ENCODE measurements around the gene SLC25A13.

SLC25A13 gene

GRCh38 chr7:96314402-96315124 lies 7.3 kb downstream of the SLC25A13 start:
- Mint-ChIP-seq H3K4me3 (no peak overlapping the region), H3K9me3 (no peaks in the 10 kb centered on the region), H3K27ac (no peak overlapping the region), H3K4me1 (ENCODE audit: low read depth) (peaks cover 19% of the 10 kb centered on the region), H3K36me3 (ENCODE audit: low read depth) (peaks cover under 1% of the 10 kb centered on the region), H3K27me3 (ENCODE audit: low read depth) (no peaks in the 10 kb centered on the region)
- DNase-seq (ENCODE audit: low spot score) = no peak

DNA sequence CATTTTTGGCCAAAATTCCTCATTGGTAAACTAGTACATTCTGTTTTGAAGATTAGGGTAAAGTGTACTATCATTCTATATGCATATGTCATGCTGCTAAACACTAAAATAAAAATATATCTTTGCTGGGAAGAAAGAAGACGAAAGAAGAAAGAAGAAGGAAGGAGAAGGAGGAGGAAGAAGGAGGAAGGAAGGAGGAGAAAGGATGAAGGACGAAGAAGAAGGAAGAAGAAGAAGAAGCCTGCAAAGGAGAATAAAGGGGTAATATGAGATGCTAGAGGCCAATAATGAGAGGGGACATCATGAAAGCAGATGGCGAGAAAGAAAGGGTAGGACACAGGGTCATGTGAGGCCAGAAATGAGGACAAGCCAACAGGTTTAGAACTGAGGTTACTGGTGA lies 8.0 kb downstream of the SLC25A13 start:
- no peaks in the 10 kb centered on the region for H3K9me3 Mint-ChIP-seq
- H3K36me3 Mint-ChIP-seq (ENCODE audit: low read depth) = peaks cover 3% of the 10 kb centered on the region
- H3K4me1 Mint-ChIP-seq (ENCODE audit: low read depth) = peaks cover 25% of the 10 kb centered on the region
- no peak for DNase-seq (ENCODE audit: low spot score)
- H3K4me3 Mint-ChIP-seq = no peak overlapping the region
- no peak overlapping the region for H3K27ac Mint-ChIP-seq
- no peaks in the 10 kb centered on the region for H3K27me3 Mint-ChIP-seq (ENCODE audit: low read depth)

DNA sequence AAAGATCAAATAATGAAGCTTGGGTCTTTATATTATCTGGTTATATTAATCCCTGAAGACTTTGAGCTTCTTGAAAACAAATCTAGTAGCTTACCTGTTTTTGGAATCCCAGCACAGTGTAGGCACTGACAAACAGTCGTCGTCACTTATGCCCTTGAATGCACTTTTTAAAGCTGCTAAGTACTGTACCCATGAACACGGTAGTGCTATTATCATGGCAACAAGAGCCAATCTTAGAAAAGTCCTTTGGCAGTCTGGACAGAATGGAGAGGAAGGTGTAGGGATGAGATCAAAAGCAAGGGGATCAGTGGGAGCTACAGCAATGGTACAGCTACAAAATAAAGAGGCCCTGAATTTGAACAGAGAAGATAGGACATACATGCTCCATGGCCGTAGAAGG lies 9.4 kb downstream of the SLC25A13 start:
- Mint-ChIP-seq H3K27me3 (ENCODE audit: low read depth) (no peaks in the 10 kb centered on the region), H3K27ac (no peak overlapping the region), H3K4me1 (ENCODE audit: low read depth) (peaks cover 26% of the 10 kb centered on the region), H3K36me3 (ENCODE audit: low read depth) (peaks cover 8% of the 10 kb centered on the region), H3K4me3 (no peak overlapping the region), H3K9me3 (no peaks in the 10 kb centered on the region)
- no peak for DNase-seq (ENCODE audit: low spot score)

DNA sequence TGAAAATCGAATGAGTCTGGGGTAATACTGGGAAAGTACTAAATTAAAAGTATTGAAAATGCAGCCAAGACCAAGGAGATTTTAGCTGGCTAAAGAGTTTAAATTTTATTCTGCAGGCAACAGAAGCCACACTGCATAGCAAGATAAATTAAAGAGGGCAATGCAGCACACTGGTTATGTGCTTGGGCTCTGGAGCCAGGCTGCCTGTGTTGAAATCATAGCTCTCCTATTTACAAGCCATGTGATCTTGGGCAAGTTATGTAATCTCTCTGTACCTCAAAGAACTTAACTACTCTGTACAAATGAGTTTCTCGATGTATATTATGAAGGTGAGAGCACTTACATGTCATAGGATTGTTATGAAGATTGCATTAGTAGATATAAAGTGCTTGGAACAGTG lies 9.9 kb downstream of the SLC25A13 start:
- no peak overlapping the region for H3K4me3 Mint-ChIP-seq
- no peak for DNase-seq (ENCODE audit: low spot score)
- H3K36me3 Mint-ChIP-seq (ENCODE audit: low read depth) = peaks cover 8% of the 10 kb centered on the region
- H3K27ac Mint-ChIP-seq = no peak overlapping the region
- H3K9me3 Mint-ChIP-seq = no peaks in the 10 kb centered on the region
- H3K4me1 Mint-ChIP-seq (ENCODE audit: low read depth) = peaks cover 26% of the 10 kb centered on the region
- H3K27me3 Mint-ChIP-seq (ENCODE audit: low read depth) = no peaks in the 10 kb centered on the region

DNA sequence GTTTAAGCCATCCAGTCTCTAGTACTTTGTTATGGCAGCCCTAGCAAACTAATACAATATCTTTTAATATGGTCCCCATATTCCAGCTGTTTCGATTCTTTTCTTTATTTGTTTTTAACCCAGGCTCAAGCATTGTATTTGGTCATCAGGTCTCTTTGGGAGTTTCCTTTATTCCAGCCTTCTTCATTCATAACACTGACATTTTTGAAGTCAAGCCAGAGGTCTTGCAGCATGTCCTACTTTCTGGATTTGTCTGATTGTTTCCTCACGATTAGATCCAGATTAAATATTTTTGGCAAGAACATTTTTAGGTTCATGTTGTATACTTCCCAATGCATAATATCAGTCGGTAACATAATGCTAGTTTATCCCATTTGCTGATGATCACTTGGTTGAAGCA lies 11.8 kb downstream of the SLC25A13 start:
- H3K36me3 Mint-ChIP-seq (ENCODE audit: low read depth) = peaks cover 12% of the 10 kb centered on the region

DNA sequence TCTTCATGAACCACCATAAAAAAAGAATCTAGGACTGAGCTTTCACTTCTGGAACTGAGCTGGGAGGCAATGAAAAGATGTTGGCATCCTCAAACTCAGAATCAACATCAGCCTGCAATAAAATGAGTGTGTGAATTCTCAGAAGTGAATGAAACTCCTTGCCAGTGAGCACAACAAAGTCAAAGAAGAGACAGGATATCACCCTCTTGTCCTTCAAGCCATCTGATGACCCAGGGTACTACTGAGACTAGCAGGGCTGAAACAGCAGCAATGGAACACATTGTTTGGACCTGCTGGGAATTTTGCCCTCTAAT lies 13.0 kb downstream of the SLC25A13 start:
- H3K4me3 Mint-ChIP-seq = no peak overlapping the region
- peaks cover 41% of the 10 kb centered on the region for H3K4me1 Mint-ChIP-seq (ENCODE audit: low read depth)
- H3K27ac Mint-ChIP-seq = peak overlapping the region; percentile 14
- no peaks in the 10 kb centered on the region for H3K27me3 Mint-ChIP-seq (ENCODE audit: low read depth)
- peaks cover 12% of the 10 kb centered on the region for H3K36me3 Mint-ChIP-seq (ENCODE audit: low read depth)
- no peaks in the 10 kb centered on the region for H3K9me3 Mint-ChIP-seq
- no peak for DNase-seq (ENCODE audit: low spot score)

More for the DNA sequence above, 11.8 kb downstream of the SLC25A13 start:
- H3K9me3 Mint-ChIP-seq = no peaks in the 10 kb centered on the region
- H3K4me3 Mint-ChIP-seq = no peak overlapping the region
- DNase-seq (ENCODE audit: low spot score) = no peak
- H3K27ac Mint-ChIP-seq = no peak overlapping the region
- H3K27me3 Mint-ChIP-seq (ENCODE audit: low read depth) = no peaks in the 10 kb centered on the region
- H3K4me1 Mint-ChIP-seq (ENCODE audit: low read depth) = peaks cover 35% of the 10 kb centered on the region

GRCh38 chr7:96308253-96308949 lies 13.5 kb downstream of the SLC25A13 start:
- Mint-ChIP-seq H3K4me3 (peak overlapping the region; percentile 18), H3K27ac (peak overlapping the region; percentile 14)
- no peak for DNase-seq (ENCODE audit: low spot score)

DNA sequence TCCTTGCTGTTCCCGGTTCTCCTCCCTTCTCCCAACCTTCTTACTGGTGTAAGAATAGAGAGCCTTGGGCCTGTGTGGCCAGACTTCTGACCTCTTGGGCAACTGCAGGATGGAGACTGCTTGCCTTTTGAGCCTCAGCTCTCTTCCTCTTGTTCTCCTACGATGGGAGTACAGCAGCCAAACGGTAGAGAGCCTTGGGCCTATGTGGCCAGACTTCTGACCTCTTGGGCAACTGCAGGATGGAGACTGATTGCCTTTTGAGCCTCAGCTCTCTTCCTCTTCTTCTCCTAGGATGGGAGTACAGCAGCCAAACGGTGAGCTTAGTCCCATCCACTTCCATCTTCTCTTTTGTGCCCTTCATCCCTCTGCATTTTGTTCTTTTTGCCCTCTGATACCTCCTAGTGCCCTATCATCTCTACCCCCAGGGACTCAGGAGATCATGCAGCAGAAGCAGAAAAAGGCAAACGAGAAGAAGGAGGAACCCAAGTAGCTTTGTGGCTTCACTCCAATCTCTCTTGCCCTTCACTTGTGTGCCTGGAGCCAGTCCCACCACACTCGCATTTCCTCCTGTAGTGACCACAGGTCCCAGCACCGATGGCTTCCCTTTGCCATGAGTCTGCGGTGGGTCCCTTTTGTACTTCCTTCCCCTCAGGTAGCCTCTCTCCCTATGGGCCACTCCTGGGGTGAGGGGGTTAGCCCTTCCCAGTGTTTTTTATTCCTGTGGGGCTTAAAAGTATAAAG lies 15.3 kb downstream of the SLC25A13 start:
- H3K4me3 Mint-ChIP-seq = no peak overlapping the region
- no peaks in the 10 kb centered on the region for H3K9me3 Mint-ChIP-seq
- no peaks in the 10 kb centered on the region for H3K27me3 Mint-ChIP-seq (ENCODE audit: low read depth)
- H3K36me3 Mint-ChIP-seq (ENCODE audit: low read depth) = peaks cover 16% of the 10 kb centered on the region
- no peak overlapping the region for H3K27ac Mint-ChIP-seq
- DNase-seq (ENCODE audit: low spot score) = no peak
- H3K4me1 Mint-ChIP-seq (ENCODE audit: low read depth) = peaks cover 57% of the 10 kb centered on the region

More at GRCh38 chr7:96308253-96308949, 13.5 kb downstream of the SLC25A13 start:
- Mint-ChIP-seq H3K36me3 (ENCODE audit: low read depth) (peaks cover 14% of the 10 kb centered on the region), H3K27me3 (ENCODE audit: low read depth) (no peaks in the 10 kb centered on the region), H3K4me1 (ENCODE audit: low read depth) (peaks cover 46% of the 10 kb centered on the region), H3K9me3 (no peaks in the 10 kb centered on the region)

- H3K4me1 Mint-ChIP-seq (ENCODE audit: low read depth) = peaks cover 54% of the 10 kb centered on the region
- no peaks in the 10 kb centered on the region for H3K9me3 Mint-ChIP-seq
- H3K36me3 Mint-ChIP-seq (ENCODE audit: low read depth) = peaks cover 16% of the 10 kb centered on the region
- H3K4me3 Mint-ChIP-seq = no peak overlapping the region
- DNase-seq (ENCODE audit: low spot score) = no peak
- H3K27ac Mint-ChIP-seq = no peak overlapping the region
- no peaks in the 10 kb centered on the region for H3K27me3 Mint-ChIP-seq (ENCODE audit: low read depth)
Observed at GRCh38 chr7:96305915-96306314, 16.0 kb downstream of the SLC25A13 start.

GRCh38 chr7:96304573-96304972 lies 17.3 kb downstream of the SLC25A13 start:
- Mint-ChIP-seq H3K9me3 (no peaks in the 10 kb centered on the region), H3K27ac (peak overlapping the region; percentile 65), H3K36me3 (ENCODE audit: low read depth) (peaks cover 16% of the 10 kb centered on the region), H3K4me3 (peak overlapping the region; percentile 47), H3K4me1 (ENCODE audit: low read depth) (peaks cover 57% of the 10 kb centered on the region), H3K27me3 (ENCODE audit: low read depth) (no peaks in the 10 kb centered on the region)
- no peak for DNase-seq (ENCODE audit: low spot score)

- Mint-ChIP-seq H3K4me1 (ENCODE audit: low read depth) (peaks cover 55% of the 10 kb centered on the region), H3K36me3 (ENCODE audit: low read depth) (peaks cover 16% of the 10 kb centered on the region), H3K27me3 (ENCODE audit: low read depth) (no peaks in the 10 kb centered on the region), H3K4me3 (peak overlapping the region; percentile 47), H3K9me3 (no peaks in the 10 kb centered on the region), H3K27ac (peak overlapping the region; percentile 65)
- DNase-seq (ENCODE audit: low spot score) = peak; percentile 38
Observed at GRCh38 chr7:96303686-96304443, 18.0 kb downstream of the SLC25A13 start.

DNA sequence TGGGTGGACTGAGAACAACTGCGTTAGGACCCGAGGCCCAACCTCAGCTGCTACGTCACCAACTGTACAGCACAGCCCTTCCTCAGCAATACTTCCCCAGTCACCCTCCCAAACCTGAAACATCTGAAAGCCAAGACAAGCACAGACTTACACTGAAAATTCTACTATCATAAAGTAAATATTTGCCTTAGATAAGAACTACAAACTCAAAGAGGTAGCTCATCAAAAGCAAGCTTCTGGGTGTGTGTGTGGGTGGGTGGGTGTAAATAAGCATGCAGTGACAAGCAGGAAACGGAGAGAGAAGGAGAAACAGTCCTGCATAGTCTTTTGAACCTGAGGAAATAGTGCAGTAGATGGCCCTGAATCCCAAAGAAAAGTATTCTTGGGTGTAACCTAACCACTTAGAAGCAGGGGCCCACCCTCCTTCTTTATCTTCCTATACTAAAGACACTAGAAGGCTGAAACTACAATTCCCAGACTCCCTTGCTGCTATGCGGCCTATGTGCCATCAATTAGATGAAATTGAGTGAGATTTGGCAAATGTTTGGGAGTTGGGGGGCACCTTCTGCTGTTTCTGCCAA lies 18.7 kb downstream of the SLC25A13 start:
- Mint-ChIP-seq H3K4me1 (ENCODE audit: low read depth) (peaks cover 50% of the 10 kb centered on the region), H3K9me3 (no peaks in the 10 kb centered on the region), H3K27ac (peak overlapping the region; percentile 65), H3K4me3 (peak overlapping the region; percentile 47), H3K36me3 (ENCODE audit: low read depth) (peaks cover 13% of the 10 kb centered on the region), H3K27me3 (ENCODE audit: low read depth) (no peaks in the 10 kb centered on the region)
- DNase-seq (ENCODE audit: low spot score) = no peak

DNA sequence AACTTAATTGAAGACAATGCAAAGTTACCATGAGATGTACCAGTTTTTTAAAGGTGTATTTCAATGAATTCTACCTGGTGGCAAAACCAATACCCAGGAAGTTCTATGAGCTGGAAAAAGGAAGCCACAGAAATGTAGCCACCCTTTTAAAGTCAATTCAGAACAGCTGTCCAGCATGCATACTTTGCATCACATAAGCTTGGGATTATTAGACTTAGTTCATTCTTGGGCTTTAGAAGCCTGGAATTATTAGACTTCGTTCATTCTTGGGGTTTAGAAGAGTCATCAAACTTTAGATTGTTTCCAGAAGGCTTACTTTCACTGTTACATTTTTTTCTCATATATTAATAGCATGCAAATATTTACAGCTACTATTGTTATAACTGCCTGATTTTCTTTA lies 20.9 kb downstream of the SLC25A13 start:
- Mint-ChIP-seq H3K27ac (no peak overlapping the region), H3K4me3 (no peak overlapping the region), H3K9me3 (no peaks in the 10 kb centered on the region), H3K27me3 (ENCODE audit: low read depth) (no peaks in the 10 kb centered on the region), H3K4me1 (ENCODE audit: low read depth) (peaks cover 45% of the 10 kb centered on the region), H3K36me3 (ENCODE audit: low read depth) (peaks cover 11% of the 10 kb centered on the region)
- DNase-seq (ENCODE audit: low spot score) = no peak
